Glomerular visceral epithelial cell (primary cell): ENCODE data around the gene SOS1.
"Not testable (repeated sequence)": the region's sequence is repeated elsewhere in the genome, so short reads cannot be mapped to it uniquely, and the experiment has no call there.

Source experiments
- DNase-seq: peaks from one replicate; pipeline ENCODE4 v3.0.0-alpha.2; 2016; ENCODE audit errors: extremely low spot score

Gene SOS1

DNA sequence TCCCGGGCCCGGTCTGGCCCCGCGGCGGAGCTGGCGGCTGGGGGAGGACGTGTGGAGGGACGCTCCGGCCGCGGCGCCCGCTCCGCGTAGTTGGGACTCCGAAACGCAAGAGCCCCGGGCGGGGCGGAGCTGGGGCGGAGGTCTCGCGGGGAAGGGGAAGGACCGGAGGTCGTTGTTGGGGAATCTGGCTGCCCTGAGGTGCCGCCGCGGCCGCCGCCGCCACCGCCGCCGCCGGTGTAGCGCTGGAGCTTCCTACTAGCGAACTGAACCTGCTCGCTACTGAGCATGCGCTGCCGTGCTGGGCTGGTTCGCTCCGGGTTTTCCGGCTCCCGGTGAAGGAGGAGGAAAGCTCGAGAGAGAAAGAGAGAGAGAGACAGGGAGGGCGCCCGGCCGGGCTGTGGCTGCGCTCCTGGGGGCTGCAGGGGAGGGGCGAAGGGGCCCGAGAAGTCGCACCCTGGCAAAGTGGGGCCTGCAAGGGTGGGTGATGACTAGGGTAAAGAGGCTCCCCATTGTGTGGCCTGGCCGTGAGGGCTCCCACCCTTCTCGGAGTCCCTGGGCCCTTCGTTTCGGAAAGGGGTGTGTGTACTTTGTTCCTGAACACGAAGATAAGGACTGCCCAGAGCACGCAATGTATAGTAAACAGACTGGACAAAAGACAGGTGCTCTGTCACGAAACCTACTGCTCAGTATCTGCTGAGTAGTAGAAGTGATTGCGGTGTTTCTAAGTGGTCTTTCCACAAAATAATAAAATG is at the start of gene SOS1:
SOS1 (minus strand) TSS at position 281 of the 752 bp plus-strand sequence. CDS start 629 bp downstream, outside the sequence.
- peak; percentile 92 for DNase-seq

DNA sequence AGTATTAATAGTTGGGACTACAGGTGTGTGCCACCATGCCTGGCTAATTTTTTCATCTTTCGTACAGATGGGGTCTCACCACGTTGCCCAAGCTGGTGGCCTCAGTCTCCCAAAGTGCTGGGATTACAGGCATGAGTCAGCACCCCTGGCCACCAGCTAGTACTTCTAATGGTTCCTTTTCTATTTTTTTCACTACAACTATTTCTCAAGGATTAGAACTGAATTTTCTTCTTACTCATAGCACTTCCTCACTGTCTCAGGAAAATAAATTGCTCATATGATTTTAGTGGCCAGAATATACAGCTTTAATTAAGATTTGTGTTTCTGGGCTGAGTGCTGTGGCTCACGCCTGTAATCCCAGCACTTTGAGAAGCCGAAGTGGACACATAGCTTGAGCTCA is 43.2 kb upstream of the SOS1 start:
- DNase-seq = no peak

DNA sequence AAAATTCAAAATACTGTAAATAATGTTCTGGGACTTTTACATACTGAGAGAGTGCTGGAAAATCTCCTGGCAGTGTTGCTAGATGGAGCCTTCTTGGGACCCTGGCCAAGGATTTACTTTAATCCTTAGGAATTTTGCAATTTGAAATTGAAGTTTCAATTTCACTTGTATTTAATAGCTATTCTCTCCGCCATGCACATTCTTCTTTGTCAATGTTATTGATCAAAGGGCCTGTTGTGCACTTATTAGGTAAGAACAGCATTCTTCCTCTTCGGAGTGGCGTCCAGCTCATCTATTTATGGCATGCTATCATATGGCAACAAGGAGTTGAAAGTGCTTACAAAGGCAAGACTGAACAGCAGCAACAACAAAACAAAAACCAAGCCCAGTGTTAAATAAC is 40.1 kb upstream of the SOS1 start:
- no peak for DNase-seq

DNA sequence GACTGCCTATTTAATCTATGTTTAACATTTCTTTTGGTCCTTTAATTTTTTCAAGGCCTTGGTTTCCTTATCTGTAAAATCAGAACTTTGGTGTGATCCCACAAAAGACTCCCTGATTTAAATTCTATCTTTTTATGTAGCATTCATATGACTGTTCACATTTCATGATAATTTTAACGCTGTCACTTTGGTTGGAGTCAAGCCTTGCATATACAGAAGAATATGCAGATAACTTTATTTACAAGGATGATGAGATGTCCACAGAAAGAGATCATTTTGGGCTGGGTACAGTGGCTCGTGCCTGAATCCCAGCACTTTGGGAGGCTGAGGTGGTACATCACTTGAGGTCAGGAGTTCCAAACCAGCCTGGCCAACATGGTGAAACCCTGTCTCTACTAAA is 38.4 kb upstream of the SOS1 start:
- no peak for DNase-seq

DNA sequence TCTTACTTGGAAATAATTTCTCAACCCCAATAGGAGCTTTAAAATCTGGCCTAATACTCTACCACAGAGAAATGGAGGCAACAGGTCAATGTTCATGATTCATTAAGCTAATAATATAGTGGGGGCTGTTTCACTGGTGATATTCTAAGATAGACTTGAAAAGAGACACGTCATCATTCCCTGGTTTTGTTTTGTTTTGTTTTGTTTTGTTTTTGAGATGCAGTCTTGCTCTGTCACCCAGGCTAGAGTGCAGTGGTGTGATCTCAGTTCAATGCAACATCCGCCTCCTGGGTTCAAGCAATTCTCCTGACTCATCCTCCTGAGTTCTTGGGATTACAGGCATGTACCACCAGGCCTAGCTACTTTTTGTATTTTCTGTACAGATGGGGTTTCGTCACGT is 37.5 kb upstream of the SOS1 start:
- DNase-seq = no peak

DNA sequence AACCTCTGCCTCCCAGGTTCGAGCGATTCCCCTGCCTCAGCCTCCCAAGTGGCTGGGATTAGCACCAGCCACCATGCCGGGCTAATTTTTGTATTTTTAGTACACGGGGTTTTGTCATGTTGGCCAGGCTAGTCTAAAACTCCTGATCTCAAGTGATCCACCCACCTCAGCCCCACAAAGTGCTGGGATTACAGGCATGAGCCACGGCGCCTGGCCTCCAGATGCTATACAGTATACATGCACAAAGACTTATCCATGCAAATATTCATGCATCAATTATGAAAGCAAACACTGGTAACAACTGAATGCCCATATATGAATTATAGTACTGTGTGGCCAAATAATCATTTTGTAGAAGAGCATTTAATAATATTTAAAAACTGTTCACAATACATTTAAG is 36.0 kb upstream of the SOS1 start:
- no peak for DNase-seq

DNA sequence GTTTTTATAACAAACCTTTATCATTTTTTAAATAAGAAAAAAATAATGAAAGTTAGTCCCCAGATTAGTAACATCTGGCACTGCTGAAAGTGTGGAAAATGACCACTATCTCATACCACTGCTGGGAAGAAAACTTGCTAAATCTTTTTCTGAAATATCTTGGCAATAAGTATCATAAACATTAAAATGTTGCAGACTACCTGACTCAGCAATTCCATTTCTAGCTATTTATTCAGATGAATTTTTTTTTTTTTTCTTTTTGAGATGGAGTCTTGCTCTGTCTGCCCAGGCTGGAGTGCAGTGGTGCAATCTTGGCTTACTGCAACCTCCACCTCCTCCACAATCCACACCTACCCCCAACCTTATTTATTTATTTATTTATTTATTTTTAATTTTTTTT is 35.3 kb upstream of the SOS1 start:
- no peak for DNase-seq

DNA sequence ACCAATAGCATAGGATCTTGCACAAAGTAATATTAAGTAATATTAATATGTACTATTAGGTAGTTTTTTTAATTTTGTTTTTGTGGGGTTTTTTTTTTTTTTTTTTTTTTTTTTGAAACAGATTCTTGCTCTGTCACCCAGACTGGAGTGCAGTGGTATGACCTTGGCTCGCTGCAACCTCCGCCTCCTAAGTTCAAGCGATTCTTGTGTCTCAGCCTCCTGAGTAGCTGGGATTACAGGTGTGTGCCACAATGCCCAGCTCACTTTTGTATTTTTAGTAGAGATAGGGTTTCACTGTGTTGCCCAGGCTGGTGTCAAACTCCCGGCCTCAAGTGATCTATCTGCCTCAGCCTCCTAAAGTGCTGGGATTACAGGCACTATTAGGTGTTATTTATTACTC is 34.7 kb upstream of the SOS1 start:
- not testable (repeated sequence) for DNase-seq

DNA sequence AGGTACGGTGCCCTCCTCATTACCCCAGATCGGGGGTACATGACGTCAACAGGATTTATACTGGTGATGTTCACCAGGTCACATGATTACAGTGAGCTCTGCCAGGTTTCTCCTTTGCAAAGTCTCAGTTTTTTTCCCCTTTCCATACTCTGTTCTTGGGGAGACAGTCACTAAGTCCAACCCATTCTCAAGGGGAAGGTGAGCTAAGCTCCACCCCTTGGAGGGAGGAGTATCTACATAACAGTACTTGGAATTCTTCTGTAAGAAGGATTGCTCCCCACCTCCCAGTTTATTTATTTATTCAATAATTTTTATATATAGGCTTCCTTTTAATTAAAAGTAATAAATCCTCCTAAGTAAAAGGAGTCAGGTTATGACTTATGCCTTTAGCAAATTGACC is 34.1 kb upstream of the SOS1 start:
- DNase-seq = no peak

DNA sequence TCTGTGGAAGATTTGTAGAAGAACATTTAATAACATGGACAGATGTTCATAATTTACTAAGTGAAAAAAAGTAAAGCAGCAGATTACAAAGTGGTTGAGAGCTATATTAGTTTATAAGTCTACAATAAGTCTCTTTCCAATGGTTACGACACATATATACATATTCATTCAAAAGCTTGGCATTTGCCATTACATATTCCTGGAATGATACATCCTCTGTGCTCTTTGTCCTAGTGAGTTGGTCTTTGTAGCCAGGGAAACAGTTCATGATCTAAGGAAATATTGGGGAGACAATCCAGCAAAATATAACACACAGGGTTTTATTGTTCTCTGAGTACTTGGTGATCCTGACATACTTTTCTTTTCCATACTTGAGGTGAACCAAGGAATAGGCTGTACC is 32.5 kb upstream of the SOS1 start:
- DNase-seq = no peak

DNA sequence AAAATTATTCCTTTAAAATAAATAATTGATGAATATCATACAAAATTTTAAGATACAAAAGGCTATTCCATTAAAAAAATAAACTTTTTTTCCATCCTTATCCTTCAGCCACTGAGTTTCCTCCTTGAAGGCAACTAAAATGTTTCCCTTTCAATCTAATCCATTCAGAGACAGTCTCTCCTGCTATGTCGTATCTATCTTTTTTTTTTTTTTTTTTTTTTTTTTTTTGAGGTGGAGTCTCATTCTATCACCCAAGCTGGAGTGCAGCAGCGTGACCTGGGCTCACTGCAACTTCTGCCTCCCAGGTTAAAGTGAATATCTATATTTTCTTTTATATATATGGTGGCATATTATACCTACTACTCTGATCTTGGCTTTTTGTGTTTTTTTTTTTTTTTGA is 31.7 kb upstream of the SOS1 start:
- DNase-seq = no peak

DNA sequence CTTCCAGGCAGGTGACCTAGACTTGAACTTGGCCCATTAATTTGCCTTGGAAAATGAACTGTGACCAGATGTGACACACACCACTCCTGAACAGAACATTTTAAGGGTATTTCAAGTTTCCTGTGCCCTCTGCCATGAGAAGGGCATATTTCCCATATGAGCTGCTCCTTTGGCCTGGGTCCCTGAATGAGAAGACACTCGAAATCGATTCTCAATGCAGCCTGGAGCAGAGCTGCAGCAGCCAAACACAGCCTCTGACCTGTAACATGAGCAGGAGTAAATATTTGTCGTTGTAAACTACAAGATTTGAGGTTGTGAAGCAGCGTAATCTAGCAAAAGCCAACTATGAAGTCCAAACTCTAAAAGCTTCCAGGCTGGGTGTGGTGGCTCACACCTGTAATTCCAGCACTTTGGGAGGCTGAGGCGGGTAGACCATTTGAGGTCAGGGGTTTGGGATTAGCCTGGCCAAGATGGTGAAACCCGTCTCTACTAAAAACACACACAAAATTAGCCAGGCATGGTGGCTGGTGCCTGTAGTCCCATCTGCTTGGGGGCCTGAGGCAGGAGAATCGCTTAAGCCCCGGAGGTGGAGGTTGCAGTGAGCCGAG is 30.1 kb upstream of the SOS1 start:
- no peak for DNase-seq

DNA sequence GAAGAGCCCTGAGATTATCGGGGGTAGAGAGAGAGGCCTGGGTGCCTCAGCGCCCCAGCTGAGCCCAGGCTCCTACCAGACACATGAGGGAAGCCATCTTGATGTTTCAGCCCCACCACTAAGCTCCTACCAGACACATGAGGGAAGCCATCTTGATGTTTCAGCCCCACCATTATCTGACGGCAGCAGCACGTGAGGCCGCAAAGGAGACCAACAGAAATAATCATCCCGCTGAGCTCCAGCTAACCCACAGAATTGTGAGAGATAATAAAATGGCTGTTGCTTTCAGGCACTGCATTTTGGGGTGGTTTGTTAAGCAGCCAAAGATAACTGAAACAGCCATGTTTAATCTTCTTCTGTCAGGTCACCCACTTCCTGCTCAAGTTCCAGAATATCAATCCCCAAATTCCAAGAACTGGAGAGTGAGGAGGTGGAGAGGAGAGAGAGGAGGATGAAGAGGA is 29.3 kb upstream of the SOS1 start:
- no peak for DNase-seq

DNA sequence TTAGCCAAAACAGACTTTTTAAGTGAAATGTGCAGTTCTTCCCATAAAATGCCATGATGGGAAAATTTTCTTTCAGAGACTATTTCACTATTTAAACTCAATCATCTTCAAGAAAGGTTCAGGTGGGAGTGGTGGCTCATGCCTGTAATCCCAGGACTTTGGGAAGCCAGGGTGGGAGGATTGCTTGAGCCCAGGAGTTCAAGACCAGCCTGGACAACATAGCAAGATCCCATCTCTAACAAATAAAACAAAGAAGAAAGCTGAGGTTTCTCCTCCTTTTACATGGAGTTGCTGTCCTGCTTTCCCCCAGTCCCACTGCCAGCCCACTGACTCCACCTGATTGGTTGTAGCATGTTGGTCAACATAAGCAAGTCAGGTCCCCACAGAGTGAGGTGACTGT is 25.8 kb upstream of the SOS1 start:
- DNase-seq = no peak

DNA sequence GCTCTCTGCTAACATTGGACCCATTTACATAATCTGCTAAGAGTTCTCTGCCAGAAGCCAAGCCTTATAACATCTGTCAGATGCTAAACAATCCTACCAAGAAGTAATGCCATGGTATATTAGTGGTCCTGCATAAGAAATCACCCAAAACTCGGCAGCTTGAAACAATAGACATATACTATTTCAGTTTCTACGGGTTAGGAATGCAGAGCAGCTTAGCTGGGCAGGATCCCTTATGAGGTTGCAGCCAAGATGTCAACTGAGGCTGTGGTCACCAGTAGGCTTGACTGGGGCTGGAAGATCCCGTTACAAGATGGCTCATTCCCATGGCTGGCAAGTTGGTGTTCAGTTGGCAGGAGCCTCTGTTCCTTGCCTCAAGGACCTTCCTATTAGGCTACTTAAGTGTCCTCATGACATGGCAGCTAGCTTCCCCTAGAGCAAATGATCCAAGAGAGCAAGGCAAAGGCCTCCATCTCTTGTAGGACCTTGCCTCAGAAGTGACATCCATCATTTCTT is 25.1 kb upstream of the SOS1 start:
- no peak for DNase-seq

DNA sequence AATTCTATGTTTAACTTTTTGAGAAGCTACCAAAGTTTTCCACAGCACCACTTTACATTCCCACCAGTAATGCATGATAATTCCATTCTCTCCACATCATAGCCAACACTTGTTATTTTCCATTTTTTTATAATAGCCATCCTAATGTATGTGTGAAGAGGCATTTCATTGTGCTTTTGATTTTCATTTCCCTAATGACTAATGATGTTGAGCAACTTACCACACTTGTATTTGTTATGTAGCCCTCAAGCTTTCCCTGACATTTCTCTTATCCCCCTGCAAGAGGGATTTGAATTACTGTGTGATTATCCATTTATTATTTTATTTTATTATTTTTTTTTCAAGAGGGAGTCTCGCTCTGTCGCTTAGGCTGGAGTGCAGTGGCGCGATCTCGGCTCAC is 23.6 kb upstream of the SOS1 start:
- DNase-seq = no peak

DNA sequence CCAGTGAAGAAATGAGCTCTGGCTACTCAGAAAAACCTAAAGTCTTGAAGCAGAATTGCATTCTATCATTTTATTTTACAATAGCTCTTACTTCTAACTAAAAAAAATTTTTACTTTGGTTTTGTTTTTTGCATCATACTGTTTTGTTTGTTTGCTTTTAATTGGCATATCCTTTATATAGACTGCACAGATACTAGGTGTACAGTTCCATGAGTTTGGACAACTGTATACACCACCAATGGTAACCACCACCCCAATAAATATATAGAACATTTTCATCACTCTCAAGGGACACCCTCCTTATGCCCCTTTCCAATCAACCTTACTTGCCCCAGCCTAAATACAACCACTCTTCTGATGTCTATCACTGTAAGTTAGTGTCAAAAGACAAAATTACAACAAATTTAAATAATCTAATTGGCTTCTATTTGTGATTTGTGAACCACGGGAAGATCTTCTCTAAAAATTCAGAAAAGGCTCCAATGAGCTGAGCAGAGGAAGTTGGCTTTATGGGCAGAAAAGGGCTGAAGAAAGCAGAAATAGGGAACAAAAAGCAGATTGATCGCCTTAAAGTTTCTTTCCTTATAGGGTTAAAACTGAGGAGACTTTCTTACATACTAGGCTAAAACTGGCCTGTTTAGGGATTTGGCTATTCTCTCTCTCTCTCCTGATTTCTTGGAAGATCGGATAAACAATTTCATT is 22.2 kb upstream of the SOS1 start:
- no peak for DNase-seq

DNA sequence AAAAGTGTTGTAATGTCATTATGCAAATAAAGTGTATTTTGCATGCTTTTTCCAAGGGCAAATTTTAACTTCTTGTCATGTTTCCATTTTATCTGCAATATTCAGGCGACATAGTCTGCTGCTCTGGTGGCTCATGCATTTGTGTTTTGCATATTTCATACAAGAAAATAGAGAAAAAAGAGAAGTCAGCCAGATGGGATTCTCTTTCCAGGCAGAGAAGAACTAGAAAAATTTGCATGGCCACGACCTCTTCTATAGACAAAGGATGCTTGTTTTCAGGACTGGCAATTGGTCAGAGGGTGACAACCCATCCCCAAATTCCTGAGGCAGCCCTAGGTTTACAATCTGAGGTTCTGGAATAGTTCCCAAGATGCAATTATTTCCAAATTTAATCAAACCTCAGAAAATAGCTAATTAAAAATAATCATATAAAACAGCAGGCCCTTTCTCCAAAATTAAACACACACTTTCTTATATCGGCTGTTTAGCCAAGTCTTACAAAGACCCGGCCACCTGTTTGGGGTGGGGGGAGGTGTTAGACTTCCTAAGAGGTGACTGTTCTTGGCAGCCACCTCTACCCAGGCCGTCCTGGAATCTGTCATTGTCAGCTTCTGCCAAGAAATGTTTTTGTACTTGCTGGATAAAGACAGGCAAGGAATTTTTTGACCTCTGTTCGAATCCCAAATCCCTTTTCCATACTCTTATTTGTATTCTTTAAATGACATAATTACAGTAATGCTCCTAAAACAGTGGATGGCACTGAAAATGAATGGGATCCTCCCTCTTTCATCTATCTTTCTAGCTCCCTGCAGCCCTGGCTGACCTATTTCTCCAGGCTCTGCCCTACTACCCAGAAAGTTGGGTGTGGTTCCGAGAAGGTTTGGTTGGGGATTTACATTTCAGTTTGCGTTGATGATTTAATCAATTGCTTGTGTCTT is 20.8 kb upstream of the SOS1 start:
- DNase-seq = no peak

DNA sequence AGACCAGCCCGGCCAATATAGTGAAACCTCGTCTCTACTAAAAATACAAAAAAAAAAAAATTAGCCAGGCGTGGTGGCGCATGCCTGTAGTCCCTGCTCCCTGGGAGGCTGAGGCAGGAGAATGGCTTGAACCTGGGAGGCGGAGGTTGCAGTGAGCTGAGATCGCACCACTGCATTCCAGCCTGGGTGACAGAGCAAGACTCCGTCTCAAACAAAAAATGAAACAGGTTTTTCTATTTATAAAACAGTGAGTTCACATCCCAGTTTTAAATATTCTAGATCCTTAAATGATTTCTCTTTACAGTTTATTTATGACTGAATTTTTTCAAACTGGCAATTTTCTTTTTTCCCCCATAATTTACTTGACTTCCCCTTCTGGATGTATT is 20.1 kb upstream of the SOS1 start:
- DNase-seq = not testable (repeated sequence)

DNA sequence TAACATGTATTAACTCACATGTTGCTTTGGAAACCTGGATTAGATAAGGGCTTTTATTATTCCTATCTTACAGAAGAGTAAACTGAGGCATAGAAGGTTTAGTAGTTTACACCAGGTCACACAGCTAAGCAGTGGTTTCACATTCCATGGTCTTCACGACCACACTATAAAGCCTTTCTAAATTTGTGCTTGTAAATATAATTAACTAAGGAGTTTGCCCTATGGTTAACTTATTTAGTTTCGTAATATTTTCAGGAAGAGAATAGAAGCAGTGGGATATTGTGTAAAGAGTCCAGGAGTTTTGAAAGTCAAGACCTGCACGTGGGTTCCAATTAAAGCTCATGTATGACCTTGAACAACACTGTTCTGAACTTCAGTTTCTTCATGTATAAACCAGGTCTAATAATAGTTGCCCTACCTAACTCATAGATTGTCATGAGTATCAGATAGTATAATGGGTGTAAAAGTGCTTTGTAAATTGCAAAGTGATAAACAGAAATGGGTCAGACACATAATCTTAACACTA is 19.5 kb upstream of the SOS1 start:
- DNase-seq = no peak

DNA sequence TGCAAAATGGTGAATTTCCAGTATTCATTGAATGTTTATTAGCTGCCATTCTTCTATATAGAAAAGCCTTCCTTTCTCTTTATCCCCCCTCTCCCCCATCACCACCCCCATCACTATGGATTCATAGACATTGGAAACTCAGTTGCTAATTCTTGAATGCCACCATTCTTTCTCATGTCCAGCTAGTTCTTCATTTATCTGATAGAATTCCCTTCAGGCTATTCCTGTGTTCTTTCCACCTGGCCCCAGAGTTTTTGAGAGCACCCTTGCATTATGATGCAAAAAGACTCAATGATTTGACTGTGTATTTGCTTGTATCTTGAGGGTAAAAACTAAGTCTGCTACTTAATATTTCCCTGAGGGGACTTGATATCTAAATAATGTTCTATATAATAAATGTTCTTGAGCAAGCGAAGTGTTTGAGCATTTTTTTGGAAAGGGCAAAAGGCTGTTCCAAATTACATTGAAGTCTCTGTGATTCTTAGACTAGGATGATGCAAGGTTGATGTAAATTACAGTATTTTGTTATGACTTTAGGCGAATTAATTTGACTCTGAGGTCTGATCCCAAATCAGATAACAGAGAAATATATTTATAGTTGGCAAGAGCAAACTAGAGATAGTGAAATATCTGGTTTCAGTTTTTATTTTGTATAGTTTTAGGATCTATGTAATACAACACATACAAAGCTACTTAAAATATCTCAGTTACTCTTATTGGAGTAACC is 18.8 kb upstream of the SOS1 start:
- DNase-seq = no peak
